Cerebellar cortex (tissue), 1 donor: ENCODE measurements around the gene CCT6A.
A peak's percentile ranks its signal among the peaks of the same experiment; 100 is the strongest.
"Not testable (repeated sequence)": the region's sequence is repeated elsewhere in the genome, so short reads cannot be mapped to it uniquely, and the experiment has no call there.

ENCODE experiments used
- DNase-seq: peaks from one replicate; pipeline ENCODE4 v3.0.0-alpha.2; 2015; ENCODE audit warnings: low spot score

The CCT6A gene

GRCh38 chr7:56098187-56099008 is 46.8 kb downstream of the CCT6A start:
- DNase-seq, result not testable (repeated sequence)

GRCh38 chr7:56099653-56100052 is 48.1 kb downstream of the CCT6A start:
- no peak for DNase-seq

- not testable (repeated sequence) for DNase-seq
Measured at GRCh38 chr7:56104138-56104537, 52.6 kb downstream of the CCT6A start.

- peak; percentile 22 for DNase-seq
Measured at GRCh38 chr7:56105508-56105907, 53.9 kb downstream of the CCT6A start.

GRCh38 chr7:56106108-56107073 is 54.8 kb downstream of the CCT6A start, which contains the start of gene CHCHD2:
Gene CHCHD2, minus strand, starts transcription at chr7:56106476. Its CDS starts 63 bp downstream, at chr7:56106413.
- DNase-seq, result peak; percentile 100

- no peak for DNase-seq
Measured at GRCh38 chr7:56107954-56108258, 56.3 kb downstream of the CCT6A start.

GRCh38 chr7:56110611-56111010 is 59.0 kb downstream of the CCT6A start:
- DNase-seq, result no peak

GRCh38 chr7:56112244-56112643 is 60.7 kb downstream of the CCT6A start:
- not testable (repeated sequence) for DNase-seq
